ENCODE measurements around the gene UGT2A1. TPM values are rescaled to one million over a fixed set of nuclear protein-coding genes. Genes with fewer than 3 reads are reported as not detected.

The UGT2A1 gene
- total RNA-seq, 1 experiment from 2014 or later: not detected

DNA sequence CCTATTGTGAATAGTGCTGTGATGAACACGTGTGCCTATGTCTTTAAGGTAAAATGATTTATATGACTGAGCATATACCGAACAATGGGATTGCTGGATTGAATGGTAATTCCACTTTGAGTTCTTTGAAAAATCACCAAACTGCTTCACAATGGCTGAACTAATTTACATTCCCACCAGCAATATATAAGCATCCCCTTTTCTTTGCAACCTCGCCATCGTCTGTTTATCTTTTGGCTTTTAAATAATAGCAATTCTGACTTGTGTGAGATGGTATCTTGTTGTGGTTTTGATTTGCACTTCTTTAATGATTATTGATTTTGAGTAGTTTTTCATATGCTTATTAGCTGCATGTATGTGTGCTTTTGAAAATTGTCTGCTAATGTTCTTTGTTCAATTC, 31.8 kb upstream of the UGT2A1 start:
- RAD21 ChIA-PET (ENCODE audit: low non-redundant PET in 1 of 2, low total read pairs in 2 of 2, uncharacterized antibody in 2 of 2, unreplicated experiment in 2 of 2): no interaction called here
- Histone ChIP-seq H3K4me3 (replicated peaks in 1 of 2; ENCODE audit: low read depth in 1 of 2, low read length in 2 of 2) (no peak overlapping the region), H3K27me3 (ENCODE audit: insufficient read depth, low read length) (no peaks in the 10 kb centered on the region), H4K20me1 (ENCODE audit: insufficient read depth) (no peaks in the 10 kb centered on the region), H3K36me3 (ENCODE audit: control insufficient read depth in 1 of 2, insufficient read depth in 2 of 2, low read length in 2 of 2) (no peaks in the 10 kb centered on the region), H3K9ac (ENCODE audit: low read length) (no peak overlapping the region), H3K9me3 (ENCODE audit: control insufficient read depth in 1 of 2, insufficient read depth in 1 of 2, low read depth in 1 of 2, low read length in 2 of 2) (no peaks in the 10 kb centered on the region), H3K79me2 (ENCODE audit: insufficient read depth, low read length) (no peaks in the 10 kb centered on the region), H3K27ac (ENCODE audit: low read depth, low read length) (no peak overlapping the region), H3K4me1 (ENCODE audit: control insufficient read depth in 1 of 2, insufficient read depth in 2 of 2, low read length in 2 of 2) (no peaks in the 10 kb centered on the region), H3K4me2 (ENCODE audit: low read length) (no peak overlapping the region), H3K9me2 (ENCODE audit: insufficient read depth) (no peaks in the 10 kb centered on the region), H2AFZ (ENCODE audit: low read depth, low read length, poor library complexity, severe bottlenecking) (no peak overlapping the region)
- CTCF ChIA-PET: no interaction called here
- BruUV-seq (replicated peaks): no TSS peak
- DNase-seq (ENCODE audit: low read depth, low spot score) (no peak), ATAC-seq (no peak)
- TF ChIP-seq FOSL1 (IDR thresholded peaks at IDR 0.05; ENCODE audit: low read depth) (no peak), TCF7L2 (IDR thresholded peaks at IDR 0.05; ENCODE audit: borderline replicate concordance, extremely low read depth, insufficient read depth, insufficient read length) (no peak), MAX (IDR thresholded peaks at IDR 0.05) (no peak), CEBPB (IDR thresholded peaks at IDR 0.05; ENCODE audit: low read depth) (no peak), ELF1 (IDR thresholded peaks at IDR 0.05; ENCODE audit: borderline replicate concordance, low read depth) (no peak), POLR2AphosphoS5 (IDR thresholded peaks at IDR 0.05; ENCODE audit: low read depth, low read length) (no peak), SIN3A (IDR thresholded peaks at IDR 0.05; ENCODE audit: low read depth) (no peak), POLR2A (IDR thresholded peaks at IDR 0.05; ENCODE audit: borderline replicate concordance, extremely low read depth, insufficient read depth, insufficient read length) (no peak), ZBTB33 (IDR thresholded peaks at IDR 0.05; ENCODE audit: extremely low read depth, insufficient replicate concordance, low read length) (no peak), ATF3 (IDR thresholded peaks at IDR 0.05) (no peak), EZH2 (IDR thresholded peaks at IDR 0.05) (no peak), RAD21 (IDR thresholded peaks at IDR 0.05; ENCODE audit: low read depth) (no peak), JUND (IDR thresholded peaks at IDR 0.05) (no peak), SRF (IDR thresholded peaks at IDR 0.05; ENCODE audit: low read depth) (no peak), ZFX (IDR thresholded peaks at IDR 0.05) (no peak), CTCF (IDR thresholded peaks at IDR 0.05 in 2 of 3, conservative IDR thresholded peaks at IDR 0.05 in 1 of 3; ENCODE audit: borderline replicate concordance in 1 of 3, insufficient read depth in 1 of 3, low read depth in 2 of 3, low read length in 2 of 3) (no peak), YY1 (IDR thresholded peaks at IDR 0.05; ENCODE audit: extremely low read depth, insufficient replicate concordance, low read depth, low read length) (no peak), REST (IDR thresholded peaks at IDR 0.05; ENCODE audit: low read depth) (no peak)
- POLR2A ChIA-PET: no interaction called here
- intact Hi-C loops (cut with micrococcal nuclease): no loop called here

All from HCT116 (cell line).